HL-60 (cell line): ENCODE measurements around the gene COL13A1.

Source experiments
- CTCF ChIP-seq: IDR thresholded peaks from one replicate; pipeline ENCODE4 v1.5.1; 2011; ENCODE audit warnings: low read length, control low read depth, inconsistent platforms; ENCODE audit not compliant: insufficient read depth
- POLR2AphosphoS5 ChIP-seq: IDR thresholded peaks from 2 replicates; pipeline ENCODE4 v1.6.1; 2012; ENCODE audit warnings: low read depth
- SPI1 ChIP-seq: IDR thresholded peaks from 2 replicates; pipeline ENCODE4 v1.6.1; 2012; ENCODE audit warnings: low read depth, mild to moderate bottlenecking, borderline replicate concordance

- no peak for TF ChIP-seq CTCF
- TF ChIP-seq POLR2AphosphoS5 = no peak
- no peak for TF ChIP-seq SPI1
Observed at GRCh38 chr10:69867699-69868558, 66.2 kb downstream of the COL13A1 start.
